ENCODE data around the gene FNIP2.
"Not testable (repeated sequence)": the region's sequence is repeated elsewhere in the genome, so short reads cannot be mapped to it uniquely, and the experiment has no call there.

The FNIP2 gene

DNA sequence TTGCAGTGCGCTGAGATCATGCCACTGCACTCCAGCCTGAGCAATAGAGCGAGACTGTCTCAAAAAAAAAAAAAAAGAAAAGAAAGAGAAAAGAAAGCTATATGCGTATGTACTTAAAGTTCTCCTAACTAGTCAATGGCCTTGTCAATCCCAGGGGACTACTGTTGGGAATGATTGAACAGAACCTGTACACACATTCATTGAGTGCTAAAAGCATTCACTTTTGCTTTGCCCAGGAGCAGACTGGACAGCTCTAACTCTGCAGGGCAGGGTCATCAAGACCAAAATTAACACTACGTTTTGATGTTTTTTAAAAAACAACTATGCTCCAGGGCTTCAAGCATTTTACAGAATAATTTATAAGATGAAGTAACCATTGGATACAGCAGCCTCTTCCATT is 106.2 kb downstream of the FNIP2 start:
- DNase-seq = no peak

DNA sequence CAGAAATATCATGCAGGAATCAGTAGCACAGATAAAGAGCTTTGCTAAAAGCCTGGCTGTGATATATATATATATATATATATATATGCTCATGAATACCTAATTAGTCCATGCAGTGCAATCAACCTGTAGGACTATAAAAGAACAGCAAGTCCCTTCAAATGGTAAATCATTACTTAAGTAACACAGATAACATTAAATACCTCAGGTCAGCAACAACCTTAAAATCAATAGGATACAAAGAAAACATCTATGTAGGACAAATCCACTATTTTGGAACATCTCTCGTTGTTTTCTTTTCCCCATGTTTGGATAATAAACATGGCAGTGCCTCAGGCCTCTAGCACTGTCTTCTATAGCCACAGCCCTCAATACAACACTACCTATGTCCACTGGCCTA is 106.6 kb downstream of the FNIP2 start:
- no peak for DNase-seq

DNA sequence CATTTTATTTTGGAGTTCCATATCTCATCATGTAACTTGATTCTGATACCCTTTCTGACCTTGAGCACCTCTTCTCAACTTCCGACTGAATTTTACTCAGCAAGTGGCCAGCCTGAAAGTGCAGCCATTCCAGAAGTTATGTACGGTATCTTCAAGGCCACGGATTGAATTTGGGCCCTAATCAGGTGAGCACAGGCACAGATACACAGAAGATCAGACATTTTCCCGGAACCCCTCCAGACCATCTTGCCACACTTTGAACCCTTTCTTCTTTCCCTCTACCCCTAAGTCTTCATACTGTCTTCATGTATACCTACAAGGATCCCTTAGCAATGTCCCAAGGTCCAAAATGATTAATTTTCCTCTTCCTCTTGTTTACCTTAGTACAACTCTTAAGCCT is 108.2 kb downstream of the FNIP2 start:
- DNase-seq = no peak

DNA sequence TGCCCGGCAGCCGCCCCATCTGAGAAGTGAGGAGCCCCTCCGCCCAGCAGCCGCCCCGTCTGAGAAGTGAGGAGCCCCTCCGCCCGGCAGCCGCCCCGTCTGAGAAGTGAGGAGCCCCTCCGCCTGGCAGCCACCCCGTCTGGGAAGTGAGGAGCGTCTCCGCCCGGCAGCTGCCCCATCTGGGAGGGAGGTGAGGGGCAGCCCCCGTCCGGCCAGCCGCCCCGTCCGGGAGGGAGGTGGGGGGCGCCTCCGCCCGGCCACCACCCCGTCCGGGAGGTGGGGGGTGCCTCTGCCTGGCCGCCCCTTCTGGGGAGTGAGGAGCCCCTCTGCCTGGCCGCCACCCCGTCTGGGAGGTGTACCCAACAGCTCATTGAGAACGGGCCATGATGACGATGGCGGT is 113.3 kb downstream of the FNIP2 start:
- DNase-seq = not testable (repeated sequence)

DNA sequence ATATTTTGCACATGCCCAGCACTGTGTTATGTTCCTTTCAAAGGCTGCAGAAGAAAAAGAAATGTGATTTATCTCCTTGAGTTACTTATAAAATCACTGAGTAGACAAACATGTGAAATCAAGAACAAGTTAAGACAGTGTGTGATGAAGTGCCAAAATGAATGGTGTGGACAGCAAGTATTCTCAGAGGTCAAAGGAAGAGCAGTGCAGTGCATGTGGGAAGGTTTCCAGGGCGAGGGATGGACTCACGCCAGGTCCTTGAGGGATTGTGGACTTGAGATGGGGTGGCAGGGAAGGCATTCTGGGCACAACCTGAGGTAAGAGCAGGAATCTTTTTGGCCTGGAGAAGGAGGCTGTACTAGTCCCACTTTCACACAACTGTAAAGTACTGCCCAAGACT is 115.5 kb downstream of the FNIP2 start:
- DNase-seq = no peak

DNA sequence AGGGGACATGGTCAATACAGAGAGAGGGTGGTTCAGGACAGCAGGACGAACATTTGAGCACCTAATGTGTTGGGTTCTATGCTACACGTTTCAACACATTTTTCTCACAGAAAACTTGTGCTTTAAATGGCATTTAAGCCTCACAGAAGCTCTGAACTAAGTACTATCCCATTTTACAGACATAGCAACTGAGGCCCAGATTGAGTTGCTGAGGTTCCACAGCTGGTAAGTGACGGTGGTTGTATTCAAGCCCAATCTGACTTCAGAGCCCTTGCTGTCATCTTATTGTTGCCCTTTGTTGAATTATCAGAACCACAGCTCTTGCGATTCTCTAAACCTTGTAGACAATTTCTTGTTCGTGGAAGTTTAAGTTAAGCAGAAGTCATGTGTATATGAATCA is 116.7 kb downstream of the FNIP2 start:
- no peak for DNase-seq

DNA sequence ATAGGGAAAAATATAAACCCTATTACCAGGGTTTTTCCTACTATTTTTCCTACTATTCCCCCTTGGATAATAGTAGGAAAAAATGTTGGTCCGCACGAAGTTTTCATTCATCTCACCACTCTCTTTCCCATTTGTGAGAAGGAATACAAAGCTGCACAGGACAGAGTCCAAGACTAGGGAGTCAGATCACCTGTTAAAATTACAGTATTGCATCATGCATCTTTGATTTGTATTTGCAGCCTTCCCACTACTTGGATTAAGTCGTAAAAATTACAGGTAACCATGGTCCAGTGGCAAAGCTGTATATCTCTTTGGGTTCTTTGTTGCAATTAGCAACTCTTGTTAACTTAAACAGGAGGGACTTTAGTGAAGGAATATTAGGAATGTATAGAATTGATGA is 121.5 kb downstream of the FNIP2 start:
- DNase-seq = no peak

DNA sequence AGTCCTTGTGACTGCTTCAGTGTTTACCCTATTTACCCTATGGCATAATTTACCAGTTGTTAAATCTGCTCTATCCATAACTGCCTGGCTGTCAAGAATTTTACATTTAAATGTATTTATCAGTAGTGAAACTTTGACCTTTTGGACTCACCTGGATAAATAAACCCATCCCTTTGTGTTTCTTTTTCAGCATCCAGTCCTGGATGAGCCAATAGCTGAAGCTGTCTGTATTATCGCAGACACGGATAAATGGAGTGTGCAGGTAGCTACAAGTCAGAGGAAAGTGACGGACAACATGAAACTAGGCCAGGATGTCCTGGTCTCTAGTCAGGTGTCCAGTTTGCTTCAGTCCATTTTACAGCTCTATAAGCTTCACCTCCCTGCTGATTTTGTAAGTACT is 122.4 kb downstream of the FNIP2 start:
- DNase-seq = no peak

DNA sequence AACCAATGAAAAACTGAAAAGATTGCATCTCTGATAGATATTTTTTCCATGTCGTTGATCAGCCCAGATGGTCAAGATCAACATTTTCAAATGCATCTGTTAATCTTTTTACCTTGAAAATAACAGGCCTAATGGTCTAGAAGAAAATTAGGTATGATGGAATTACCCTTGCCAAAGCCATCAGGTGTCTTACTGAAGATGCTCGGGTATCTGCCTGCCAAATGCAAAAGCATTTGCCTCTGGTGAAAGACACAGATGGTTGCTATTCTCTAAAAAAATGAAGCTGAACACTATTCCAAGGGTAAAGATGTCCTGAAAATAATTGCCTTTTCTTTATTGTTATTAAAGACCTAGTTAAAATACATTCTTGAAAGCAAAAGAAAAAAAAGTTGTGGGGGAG is 126.0 kb downstream of the FNIP2 start:
- DNase-seq = no peak

DNA sequence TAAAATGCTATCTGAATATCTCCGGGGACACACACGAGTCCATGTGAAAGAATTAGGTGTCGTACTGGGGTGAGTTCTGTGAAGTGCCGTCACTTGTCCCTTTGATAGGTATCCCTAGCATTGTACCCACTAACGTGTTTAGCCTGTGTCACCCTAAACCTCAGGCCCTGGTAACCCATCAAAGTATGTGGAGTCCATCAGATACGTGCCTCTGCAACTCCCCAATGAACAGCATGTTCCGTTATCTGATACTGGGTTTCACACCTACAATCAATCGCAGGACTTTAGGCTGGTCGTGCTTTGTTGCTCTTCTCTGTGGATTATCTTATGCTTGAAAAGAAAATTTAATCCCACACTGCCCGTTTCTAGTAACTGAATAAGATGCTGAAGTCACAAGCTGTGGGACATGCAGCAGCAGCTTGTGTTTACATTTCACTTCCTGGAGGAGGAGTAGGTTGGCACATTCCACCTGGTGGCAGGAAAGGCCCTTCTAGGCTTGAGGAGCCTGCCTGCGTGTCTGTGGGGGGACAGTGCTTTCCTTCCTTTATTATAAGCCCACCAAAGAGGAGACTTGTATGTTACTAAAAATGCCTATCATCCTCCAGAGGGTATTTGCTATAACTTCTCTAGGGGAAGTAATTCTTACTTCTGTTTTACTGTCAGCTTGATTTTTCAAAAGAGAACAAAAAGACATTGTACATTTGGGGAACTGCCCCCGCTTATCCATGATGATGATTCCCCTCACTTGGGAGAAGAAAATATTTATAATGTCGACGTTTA is 127.2 kb downstream of the FNIP2 start:
- DNase-seq = no peak

DNA sequence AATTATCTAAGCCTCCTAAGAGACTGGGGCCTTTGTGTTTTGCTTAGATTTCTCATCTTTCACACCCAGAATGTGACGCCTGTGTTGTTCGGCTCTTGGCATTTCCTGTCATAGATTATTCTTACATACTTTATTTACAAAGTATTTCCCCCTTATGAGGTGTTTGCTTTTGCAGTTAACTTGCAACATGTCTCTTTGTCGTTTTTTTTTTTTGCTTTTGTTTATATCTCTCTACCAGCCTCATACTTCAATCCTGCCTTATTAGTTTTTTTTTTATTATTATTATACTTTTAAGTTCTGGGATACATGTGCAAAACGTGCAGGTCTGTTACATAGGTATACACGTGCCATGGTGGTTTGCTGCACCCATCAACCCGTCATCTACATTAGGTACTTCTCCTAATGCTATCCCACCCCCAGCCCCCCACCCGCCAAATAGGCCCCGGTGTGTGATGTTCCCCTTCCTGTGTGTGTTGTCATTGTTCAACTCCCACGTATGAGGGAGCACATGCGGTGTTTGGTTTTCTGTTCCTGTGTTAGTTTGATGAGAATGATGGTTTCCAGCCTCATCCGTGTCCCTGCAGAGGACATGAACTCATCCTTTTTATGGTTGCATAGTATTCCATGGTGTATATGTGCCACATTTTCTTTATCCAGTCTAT is 127.9 kb downstream of the FNIP2 start:
- not testable (repeated sequence) for DNase-seq

DNA sequence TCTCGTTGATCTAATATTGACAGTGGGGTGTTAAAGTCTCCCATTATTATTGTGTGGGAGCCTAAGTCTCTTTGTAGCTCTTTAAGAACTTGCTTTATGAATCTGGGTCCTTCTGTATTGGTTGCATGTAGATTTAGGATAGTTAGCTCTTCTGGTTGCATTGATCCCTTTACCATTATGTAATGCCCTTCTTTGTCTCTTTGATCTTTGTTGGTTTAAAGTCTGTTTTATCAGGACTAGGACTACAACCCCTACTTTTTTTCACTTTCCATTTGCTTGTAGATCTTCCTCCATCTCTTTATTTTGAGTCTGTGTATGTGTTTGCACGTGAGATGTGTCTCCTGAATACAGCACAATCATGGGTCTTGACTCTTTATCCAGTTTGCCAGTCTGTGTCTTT is 131.6 kb downstream of the FNIP2 start:
- DNase-seq = not testable (repeated sequence)

DNA sequence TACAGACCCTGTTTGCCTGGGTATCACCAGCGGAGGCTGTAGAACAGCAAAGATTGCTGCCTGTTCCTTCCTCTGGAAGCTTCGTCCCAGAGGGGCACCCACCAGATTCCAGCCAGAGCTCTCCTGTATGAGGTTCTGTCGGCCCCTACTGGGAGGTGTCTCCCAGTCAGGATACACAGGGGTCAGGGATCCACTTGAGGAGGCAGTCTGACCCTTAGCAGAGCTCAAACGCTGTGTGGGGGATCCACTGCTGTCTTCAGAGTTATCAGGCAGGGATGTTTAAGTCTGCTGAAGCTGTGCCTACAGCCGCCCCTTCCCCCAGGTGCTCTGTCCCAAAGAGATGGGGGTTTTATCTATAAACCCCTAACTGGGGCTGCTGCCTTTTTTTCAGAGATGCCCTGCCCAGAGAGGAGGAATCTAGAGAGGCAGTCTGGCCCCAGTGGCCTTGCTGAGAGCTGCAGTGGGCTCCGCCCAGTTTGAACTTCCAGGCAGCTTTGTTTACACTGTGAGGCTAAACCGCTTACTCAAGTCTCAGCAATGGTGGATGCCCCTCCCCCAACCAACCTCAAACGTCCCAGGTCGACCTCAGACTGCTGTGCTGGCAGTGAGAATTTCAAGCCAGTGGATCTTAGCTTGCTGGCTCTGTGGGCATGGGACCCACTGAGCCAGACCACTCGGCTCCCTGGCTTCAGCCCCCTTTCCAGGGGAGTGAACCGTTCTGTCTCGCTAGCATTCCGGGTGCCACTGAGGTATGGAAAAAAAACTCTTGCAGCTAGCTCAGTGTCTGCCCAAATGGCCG is 133.7 kb downstream of the FNIP2 start:
- peak; percentile 76 for DNase-seq

DNA sequence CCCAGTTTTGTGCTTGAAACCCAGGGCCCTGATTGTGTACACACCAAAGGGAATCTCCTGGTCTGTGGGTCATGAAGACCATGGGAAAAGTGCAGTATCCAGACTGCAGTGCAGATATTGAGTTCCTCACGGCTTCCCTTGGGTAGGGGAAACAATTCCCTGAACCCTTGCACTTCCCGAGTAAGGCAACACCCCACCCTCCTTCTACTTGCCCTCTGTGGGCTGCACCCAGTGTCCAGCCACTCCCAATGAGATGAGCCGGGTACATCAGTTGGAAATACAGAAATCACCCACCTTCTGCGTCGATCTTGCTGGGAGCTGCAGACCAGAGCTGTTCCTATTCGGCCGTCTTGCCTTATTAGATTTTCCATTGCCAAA is 134.2 kb downstream of the FNIP2 start:
- no peak for DNase-seq

DNA sequence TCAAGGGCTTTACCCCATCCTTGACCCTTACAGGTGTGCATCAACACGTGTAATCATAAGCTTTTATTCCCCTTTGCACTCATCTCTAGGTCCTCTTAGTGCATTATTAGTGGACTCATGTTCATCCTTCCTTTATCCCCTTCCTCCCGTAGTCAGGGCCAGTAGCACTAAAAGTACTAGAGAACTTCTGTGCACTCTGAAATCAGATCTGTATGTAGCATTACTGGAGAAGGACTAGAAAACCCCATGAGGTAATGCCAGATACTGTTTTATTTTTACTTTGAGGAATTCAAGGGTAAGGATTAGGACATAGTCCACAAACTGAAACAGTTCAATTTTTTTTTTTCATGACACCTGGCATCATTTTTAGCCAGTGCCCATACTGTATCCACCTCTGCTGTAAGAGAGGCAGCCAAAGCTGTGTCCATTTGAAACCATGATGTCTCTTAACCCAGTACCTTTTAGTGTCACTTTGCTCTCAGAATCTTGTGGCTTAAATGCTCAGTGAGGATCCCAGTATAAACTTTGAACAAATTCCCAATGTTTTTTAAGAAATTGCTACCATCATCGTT is 134.7 kb downstream of the FNIP2 start:
- no peak for DNase-seq

DNA sequence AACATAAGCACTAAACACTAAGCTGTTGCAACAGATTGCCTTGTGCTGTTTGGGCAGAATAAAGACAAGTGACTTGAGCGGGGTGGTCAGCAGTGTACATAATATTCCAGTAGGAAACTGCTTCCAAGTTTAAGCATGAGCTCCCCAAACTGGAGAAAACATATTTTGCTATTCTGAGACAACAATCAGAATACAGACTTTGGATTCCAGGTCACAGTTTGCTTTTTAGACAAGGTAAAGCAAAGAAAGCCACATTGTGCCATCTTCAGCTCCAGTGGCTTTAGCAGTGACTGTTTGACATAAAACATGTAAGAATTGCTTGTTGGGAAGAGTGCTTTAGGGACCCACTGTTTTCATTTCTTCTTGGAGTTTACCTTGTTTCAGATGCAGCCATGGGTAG is 136.0 kb downstream of the FNIP2 start:
- DNase-seq = no peak

DNA sequence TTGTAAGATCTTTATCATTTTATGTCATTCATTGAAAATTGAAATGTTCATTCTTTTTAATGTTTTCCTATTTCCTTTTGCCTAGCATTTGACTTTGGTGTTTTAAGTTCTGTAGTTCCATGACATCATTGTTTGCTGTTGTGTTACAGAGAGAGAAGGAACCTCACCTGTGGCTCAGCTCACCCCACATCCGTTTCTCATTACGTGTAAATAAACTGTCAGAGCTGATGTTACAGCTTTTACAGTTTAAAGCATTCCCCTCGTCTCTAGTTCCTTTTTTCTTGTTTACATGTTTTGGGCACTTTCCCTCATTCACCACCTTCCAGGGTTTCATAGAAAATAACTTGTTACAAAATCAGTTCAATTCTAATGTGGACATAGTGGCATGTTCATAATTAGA is 137.2 kb downstream of the FNIP2 start:
- no peak for DNase-seq

DNA sequence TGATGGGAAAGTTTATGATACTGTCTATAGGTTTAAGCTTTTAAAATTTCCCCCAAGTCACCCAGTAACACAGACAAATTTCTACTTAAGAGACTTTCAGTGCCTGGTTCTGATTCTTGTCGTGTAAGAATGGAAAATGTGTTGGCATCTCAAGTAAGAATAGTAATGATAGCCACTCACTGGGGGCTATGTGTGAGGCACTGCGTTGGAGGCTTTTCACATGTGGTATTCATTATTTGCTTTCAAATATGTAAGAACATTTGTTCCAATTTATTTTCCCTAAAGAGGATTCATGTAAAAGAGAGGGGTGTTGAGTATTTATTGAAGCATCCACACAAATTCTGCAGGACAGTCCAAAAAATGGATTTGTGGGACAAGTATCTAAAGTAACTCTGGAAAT is 143.6 kb downstream of the FNIP2 start:
- DNase-seq = no peak

DNA sequence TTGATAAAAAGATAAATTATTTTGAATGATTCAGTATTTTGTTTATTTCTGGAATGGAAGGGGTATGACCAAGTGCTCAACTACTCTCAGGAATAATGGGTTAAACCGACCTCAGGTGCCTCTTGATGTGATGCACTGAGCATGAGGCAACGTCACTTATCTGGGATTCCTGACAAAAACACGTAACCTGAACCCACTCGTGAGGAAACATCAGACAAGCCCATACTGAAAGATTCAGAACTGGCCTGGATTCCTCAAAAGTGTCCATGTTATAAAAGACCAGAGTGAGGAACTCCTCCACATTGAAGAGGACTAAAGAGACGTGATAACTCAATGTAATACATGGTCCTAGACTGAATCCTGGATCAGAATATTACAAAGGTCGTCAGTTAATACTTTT is 144.0 kb downstream of the FNIP2 start:
- DNase-seq = no peak

DNA sequence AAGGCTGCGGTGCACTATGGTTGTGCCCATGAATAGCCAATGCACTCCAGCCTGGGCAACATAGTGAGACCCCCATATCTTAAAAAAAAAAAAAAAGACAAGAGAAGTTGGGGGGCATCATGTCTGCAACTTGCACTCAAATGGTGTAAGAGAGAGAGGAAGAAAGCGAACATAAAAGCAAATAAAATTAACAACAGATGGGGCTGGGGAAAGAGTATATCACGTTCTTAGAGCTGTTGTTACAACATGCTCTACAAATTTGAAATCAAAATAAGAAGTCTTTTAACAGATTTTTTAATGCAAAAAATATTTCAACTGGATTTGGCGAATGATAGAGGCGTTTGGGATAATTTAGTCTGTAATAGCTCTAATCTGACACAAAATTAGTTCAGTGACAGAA is 144.9 kb downstream of the FNIP2 start:
- no peak for DNase-seq

DNA sequence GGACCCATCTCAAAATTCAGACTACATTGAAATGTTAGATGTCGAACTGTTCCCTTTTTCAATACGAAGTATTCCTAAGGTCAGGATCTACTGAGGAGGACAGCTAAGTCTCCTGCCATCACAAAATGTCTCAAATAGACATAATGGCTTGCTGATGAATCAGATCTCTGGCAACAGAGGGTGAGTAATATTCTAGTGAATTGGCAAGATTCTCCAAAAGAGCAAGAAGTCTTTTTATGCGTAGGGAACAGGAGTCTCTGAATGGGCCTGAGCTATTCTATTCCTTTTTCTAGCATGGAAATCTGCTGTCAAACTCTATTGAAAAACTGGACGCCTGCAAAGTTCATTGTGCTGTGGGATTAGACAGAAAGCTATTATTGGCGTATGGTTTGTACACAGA is 145.4 kb downstream of the FNIP2 start:
- peak; percentile 69 for DNase-seq

DNA sequence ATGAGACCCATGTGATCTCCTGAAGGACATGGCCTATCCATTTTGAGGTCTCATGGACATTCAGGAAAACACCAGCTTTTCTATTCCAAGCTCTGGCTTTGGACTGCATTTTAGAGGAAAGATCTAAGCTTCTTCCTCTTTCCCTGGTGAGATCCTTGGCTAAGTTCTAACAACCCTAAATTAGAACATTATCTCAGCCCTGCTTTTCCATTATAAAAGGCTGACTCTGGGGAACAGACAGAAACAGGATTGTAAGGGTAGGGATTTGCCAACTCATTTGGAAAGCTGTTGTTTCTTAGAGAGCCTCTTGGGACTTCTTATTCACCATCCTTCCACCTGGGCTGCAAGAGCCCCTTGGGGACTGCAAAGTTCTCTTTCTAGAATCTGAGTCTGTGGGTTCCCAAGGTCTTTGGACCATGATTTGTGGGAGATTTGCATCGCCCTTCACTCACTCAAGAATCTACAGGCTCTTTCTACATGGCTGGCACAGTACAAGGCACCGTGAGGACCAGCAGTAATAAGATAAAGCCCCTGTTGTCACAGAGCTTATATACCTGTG is 146.9 kb downstream of the FNIP2 start:
- no peak for DNase-seq

DNA sequence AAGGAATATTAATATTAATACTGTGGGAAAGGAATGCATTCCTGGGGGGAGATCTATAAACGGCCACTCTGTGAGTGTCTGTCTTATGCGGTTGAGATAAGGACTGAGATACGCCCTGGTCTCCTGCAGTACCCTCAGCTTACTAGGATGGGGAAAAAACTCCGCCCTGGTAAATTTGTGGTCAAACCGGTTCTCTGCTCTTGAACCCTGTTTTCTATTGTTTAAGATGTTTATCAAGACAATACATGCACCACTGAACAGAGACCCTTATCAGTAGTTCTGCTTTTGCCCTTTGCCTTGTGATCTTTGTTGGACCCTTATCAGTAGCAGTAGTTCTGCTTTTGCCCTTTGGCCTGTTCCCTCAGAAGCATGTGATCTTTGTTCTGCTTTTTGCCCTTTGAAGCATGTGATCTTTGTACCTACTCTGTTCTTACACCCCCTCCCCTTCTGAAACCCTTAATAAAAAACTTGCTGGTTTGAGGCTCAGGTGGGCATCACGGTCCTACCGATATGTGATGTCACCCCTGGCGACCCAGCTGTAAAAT is 151.7 kb downstream of the FNIP2 start:
- not testable (repeated sequence) for DNase-seq
